Activated CD4-positive, CD25-positive, alpha-beta regulatory T cell treated with anti-CD3 and anti-CD28 coated beads, Interleukin-2, amount 50 U/mL, for 24 hours (primary cell): ENCODE measurements around the gene SRMS.
"Not testable (repeated sequence)": the region's sequence is repeated elsewhere in the genome, so short reads cannot be mapped to it uniquely, and the experiment has no call there.

ENCODE experiments used
- ATAC-seq, 2 donors: fragments of 150-1000 bp; cut with Tn5 transposase; one replicate each; pipeline ENCODE4 v1.10.0; 2021; ENCODE audit warnings: mild to moderate bottlenecking in 1 of 2, moderate library complexity in 1 of 2

The SRMS gene

GRCh38 chr20:63520934-63521601 lies 26.5 kb downstream of the SRMS start:
- ATAC-seq: peak; percentile 67 to 69

- peak; percentile 77 to 82 for ATAC-seq
These were observed 27.0 kb downstream of the SRMS start, which contains the start of gene PPDPF for GRCh38 chr20:63520504-63520933. Gene PPDPF (plus strand): TSS chr20:63520765. CDS start chr20:63521309, 544 bp downstream.

GRCh38 chr20:63519668-63520503 lies 27.7 kb downstream of the SRMS start:
- peak; percentile 51 to 53 for ATAC-seq

DNA sequence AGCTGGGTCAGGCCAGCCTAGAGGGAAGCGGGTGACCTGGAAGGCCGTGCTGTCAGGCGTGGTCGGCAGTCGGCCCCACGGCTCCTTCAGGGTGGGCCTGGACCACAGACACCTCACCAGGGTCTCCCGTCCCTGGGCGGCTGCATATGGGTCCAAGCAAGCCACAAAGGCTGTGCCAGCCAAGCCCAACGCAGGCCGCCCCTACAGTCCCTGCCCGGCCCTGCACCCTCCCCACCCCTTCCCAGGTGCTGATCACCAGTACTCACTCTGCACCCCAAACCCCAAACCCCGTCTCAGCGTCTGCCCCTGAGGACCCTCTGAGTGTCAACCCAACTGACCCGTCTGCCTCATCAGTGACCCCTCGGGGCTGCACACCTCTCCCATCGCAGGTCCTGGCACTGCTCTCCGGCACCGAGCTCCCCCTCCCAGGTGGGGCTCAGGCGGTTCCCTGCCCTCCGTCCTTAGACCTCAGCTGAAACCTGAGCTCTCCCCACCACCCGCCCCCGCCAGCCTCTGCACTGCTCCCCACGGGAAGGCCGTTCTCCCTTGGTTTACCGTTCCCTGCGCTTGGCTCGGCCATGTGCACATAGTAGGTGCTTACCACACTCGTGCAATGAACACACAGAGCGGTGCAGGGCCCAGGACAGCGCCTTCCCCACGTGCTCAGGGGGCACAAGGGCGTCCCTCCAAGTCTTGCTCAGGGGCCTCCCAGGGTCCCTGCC lies 28.4 kb downstream of the SRMS start:
- no peak for ATAC-seq

DNA sequence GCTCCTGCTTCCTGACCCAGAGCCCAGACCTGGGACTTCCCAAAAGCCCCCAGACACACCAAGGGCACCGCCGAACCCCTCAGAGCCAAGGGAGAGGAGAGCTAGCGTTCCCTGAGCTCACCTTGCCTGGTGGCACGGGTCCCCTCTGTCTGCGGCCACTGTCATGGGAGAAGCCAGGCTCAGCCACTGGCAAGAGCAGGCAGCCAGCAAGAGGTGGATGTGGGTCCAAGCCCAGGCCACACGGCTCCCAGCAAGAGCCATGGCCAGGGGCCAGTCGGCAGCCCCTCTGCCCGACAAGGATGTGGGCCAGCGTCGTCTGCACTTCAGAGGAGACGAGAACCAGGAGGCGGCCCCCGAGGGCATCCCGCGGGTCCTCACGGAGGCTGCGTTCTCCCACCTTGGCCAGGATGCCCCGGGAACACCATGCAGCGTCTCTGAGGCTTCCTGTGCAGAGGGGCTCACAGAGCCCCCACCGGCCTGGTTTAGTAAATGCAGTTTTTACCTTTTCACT lies 29.1 kb downstream of the SRMS start:
- no peak for ATAC-seq

DNA sequence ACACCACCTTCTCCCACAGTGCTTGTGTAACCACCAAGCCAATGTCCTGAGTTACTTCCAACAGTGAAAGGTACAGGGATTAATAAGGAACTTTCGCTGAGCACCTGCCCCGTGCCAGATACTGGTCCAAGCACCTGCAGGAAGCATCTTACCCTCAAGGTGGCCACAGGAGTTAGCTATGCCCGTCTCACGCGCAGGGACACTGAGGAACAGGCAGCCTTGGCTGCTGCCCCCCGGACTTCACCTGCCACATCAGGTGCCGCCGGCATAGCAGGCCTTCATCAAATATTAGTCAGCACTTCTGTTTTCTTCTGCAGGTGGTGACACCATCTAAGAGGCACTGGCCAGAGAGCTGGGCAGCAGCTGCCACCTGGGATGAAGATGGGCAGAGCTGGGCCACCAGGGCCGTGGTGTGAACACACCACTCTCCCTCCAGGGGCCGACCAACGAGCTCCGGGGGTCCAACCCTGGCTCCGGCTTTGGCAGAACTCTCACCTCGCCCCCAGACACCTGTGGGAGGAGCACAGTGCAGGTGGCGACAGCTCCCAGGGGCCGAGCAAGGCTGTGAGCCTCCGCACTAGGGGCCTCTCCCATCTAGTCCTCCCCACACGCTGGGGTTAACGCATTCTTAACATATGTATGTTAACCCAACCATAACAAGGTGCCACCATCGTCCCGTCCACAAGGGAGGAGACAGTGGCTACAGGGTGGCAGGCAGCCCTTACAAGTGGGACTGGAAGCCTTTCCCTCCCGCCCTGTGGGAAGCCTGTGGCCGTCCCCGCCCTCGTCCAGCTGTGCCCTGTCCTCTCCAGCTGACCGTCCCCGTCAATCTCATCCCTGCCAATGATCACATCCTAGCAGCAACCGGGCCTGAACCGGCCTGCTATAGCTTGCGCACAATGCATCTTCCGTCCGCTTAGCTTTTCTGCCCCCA lies 29.9 kb downstream of the SRMS start:
- no peak for ATAC-seq

- ATAC-seq: not testable (repeated sequence)
These were observed 33.0 kb downstream of the SRMS start for GRCh38 chr20:63514520-63514919.

DNA sequence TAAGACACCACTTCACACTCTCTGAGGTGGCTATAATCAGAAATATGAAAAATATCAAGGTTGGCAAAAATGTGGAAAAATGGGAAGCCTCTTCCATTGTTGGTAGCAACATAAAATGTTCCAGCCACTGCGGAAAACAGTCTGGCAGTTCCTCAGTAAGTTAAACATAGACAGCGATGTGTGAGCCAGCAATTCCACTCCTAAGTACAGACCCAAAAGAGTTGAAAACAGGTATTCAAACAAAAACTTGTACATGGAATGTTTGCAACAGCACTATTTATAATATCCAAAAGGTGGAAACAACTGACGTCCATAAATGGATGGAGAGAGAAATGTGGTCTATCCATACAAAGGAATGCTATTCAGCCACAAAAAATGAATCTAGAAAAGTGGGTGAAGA lies 34.3 kb downstream of the SRMS start:
- no peak for ATAC-seq

DNA sequence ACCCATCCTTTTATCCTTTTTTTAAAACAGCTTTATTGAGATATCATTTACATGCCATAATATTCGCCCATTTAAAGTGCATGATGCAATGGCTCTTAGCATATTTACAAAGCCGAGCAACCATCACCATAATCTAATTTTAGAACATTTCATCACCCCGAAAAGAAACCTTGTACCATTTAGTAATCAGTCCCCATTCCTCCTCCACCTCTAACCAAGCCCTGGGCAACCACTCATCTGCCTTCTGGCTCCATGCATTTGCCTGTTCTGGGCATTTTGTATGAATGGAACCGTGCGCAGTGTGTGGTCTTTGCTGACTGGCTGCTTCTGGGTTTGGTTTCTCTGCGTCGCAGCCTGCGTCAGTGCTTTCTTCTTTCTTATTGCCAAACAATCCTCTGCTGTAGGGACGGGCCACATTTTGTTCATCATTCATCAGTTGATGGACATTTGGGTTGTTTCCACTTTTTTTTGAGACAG lies 38.4 kb downstream of the SRMS start:
- ATAC-seq: no peak

- peak in 1 of 2 donors; percentile 13 for ATAC-seq
These were observed 39.3 kb downstream of the SRMS start for GRCh38 chr20:63508072-63508768.

GRCh38 chr20:63507083-63507743 lies 40.3 kb downstream of the SRMS start:
- ATAC-seq: peak in 1 of 2 donors; percentile 36

DNA sequence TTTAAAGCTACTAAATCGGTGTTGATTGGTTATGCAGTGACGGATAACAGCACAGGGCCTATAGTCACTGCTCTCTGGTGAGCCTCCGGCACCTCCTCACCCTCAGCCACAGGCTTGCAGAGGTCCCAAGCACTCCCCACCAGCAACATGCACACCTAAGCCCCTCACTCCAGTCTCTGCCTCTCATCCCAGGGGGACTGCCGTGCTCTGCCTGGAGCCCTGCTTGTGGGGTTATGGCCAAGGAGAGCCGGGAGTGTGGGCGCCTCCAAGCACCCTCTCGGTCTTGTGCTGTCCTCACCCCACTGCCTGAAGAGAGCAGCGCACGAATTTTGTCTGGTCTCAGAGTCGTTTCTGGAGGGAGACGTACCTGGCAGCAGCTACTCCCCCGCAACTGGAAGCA lies 41.8 kb downstream of the SRMS start:
- ATAC-seq: no peak

GRCh38 chr20:63505281-63505680 lies 42.3 kb downstream of the SRMS start:
- ATAC-seq: no peak

GRCh38 chr20:63504642-63505041 lies 42.9 kb downstream of the SRMS start:
- no peak for ATAC-seq

DNA sequence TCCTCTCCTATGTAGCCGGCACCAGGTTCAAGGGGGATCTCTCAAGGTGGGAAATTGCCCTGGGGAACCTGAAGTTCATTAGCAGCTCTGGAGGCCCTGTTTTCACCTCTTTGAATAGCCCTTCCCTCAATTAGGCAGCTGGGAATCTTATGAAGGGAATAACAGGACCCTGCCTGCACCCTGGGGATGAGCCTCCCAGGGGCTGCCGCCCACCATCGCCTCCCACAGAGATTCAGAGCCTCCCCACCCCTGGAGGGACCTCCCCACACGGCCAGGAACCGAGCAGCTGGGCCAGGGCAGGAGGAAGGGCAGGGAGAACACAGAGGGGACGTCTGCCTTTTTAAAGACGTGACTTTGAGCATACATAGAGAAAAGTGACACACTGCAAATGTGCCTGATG lies 44.0 kb downstream of the SRMS start:
- no peak for ATAC-seq

DNA sequence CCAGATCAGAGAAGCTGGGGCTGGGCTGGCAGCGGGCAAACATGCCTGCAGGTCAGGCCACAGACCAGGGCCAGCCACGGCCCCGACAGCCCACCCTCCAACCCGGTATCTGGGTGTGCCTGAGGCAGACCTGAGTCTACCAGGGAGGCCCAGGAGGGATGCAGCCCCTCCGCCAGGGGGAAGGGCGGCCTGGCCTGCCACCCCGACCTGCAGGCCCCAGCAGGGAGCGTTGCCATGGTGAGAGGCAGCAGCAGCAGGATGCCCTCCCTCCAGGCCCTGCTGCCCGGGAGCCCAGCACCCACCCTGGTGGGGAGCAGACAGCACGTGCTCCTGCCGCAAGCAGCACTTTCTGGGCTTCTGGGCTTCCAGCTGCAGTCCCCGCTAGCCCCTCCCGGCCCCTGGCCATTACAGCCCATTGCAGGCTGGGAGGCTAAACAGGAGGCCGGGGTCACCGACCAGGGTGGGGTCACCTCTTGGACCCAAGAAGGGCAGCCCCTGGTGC lies 44.8 kb downstream of the SRMS start:
- no peak for ATAC-seq

- no peak for ATAC-seq
These were observed 45.5 kb downstream of the SRMS start for GRCh38 chr20:63501818-63502670.

DNA sequence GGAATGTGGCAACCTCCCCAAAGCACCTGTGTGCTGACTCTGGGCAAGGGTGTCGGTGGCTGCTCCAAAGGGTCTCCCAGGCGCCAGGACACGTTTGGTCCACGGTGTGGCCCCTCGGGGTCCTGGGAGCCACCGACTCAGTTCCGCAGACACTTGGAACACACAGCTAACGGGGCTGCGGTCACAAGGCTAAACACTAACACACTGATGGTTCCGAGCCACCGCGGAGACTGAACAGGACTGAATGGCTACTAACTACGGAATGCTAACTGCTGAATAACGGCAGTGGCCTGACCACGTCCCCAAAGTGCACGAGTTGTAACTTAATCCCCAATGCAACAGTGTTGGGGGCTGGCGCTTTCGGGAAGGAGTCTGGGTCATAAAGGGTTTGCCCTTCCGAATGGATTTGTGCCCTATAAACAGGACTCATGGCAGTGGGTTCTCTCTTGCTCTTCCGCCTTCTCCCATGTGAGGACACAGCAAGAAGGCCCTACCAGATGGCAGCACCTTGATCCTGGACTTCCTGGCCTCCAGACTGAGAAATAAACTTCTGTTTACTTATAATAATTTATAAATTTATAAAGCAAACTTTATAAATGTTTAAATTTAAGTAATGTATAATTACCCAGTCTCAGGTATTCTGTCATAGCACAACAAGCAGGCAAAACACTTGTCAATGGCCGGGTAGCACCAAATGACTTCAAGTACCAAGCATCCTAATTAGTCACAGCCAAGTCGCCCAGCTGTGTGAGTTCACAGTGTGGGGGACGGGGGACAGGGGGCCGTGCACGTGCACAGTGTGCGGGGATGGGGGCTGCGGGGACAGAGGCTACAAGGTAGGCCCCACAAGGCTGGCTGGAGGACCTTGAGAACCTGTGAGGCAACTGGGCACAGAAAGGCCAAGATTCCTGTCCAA lies 46.4 kb downstream of the SRMS start:
- no peak for ATAC-seq
